ENCODE measurements around the gene FBXO31. TPM values are rescaled to one million over a fixed set of nuclear protein-coding genes. Genes with fewer than 3 reads are reported as not detected.
A peak's percentile ranks its signal among the peaks of the same experiment; 100 is the strongest.

Gene FBXO31
- total RNA-seq, 1 experiment from 2014 or later = 40.4 TPM

DNA sequence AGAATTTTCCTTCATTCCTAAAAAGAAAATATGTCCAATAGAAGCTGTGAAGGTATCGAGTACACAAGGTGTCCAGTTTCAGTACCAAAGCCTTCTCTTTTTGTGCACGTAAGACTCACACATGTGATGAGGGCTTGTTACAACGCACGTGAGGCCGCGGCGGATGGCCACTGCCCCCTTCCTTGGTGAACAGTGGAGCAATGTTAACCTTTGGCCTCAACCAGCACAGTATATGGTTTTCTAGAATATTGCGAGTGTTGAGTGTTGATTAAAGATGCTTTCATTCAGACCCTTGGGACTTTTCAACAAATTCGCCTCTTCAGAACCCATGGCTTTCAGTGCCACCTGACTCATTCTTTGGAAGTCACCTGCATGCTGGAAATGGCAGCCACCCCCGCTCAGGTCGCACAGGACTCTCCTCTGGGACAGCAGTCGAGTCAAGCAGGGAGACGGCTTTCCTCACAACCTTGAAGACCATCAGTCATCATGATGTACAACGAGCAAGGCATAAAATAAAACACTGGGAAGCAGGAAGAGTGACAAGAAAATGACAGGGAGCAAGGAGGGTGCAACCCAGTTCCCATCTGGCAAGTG, 23.0 kb upstream of the FBXO31 start:
- no peaks in the 10 kb centered on the region for H3K27me3 Mint-ChIP-seq (ENCODE audit: unreplicated experiment)
- no peak for DNase-seq
- H3K4me1 Mint-ChIP-seq (ENCODE audit: low read depth, unreplicated experiment) = peaks cover 18% of the 10 kb centered on the region
- H3K4me3 Mint-ChIP-seq (ENCODE audit: low read depth, unreplicated experiment) = no peak overlapping the region
- H3K9me3 Mint-ChIP-seq (ENCODE audit: low read depth, unreplicated experiment) = no peaks in the 10 kb centered on the region
- peaks cover 90% of the 10 kb centered on the region for H3K36me3 Mint-ChIP-seq (ENCODE audit: insufficient read depth, unreplicated experiment)
- TF ChIP-seq, protein P1, sequence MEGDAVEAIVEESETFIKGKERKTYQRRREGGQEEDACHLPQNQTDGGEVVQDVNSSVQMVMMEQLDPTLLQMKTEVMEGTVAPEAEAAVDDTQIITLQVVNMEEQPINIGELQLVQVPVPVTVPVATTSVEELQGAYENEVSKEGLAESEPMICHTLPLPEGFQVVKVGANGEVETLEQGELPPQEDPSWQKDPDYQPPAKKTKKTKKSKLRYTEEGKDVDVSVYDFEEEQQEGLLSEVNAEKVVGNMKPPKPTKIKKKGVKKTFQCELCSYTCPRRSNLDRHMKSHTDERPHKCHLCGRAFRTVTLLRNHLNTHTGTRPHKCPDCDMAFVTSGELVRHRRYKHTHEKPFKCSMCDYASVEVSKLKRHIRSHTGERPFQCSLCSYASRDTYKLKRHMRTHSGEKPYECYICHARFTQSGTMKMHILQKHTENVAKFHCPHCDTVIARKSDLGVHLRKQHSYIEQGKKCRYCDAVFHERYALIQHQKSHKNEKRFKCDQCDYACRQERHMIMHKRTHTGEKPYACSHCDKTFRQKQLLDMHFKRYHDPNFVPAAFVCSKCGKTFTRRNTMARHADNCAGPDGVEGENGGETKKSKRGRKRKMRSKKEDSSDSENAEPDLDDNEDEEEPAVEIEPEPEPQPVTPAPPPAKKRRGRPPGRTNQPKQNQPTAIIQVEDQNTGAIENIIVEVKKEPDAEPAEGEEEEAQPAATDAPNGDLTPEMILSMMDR (IDR thresholded peaks at IDR 0.05; ENCODE audit: unreplicated experiment) = no peak
- CTCF ChIA-PET = interaction anchor here (1.2 to 1.9 kb wide), 4 partner anchors 12 to 229 kb away, joined by 3 to 7 read pairs (median 5); partner anchors contain the start of gene FBXO31
- no TSS peak for BruUV-seq (replicated peaks)
- intact Hi-C loops (cut with micrococcal nuclease; ENCODE audit: unreplicated experiment) = loop anchor here (5.0 kb wide), 1 partner anchor 51 kb away; no protein-coding TSS in a partner anchor
- H3K27ac Mint-ChIP-seq (ENCODE audit: unreplicated experiment) = no peak overlapping the region

DNA sequence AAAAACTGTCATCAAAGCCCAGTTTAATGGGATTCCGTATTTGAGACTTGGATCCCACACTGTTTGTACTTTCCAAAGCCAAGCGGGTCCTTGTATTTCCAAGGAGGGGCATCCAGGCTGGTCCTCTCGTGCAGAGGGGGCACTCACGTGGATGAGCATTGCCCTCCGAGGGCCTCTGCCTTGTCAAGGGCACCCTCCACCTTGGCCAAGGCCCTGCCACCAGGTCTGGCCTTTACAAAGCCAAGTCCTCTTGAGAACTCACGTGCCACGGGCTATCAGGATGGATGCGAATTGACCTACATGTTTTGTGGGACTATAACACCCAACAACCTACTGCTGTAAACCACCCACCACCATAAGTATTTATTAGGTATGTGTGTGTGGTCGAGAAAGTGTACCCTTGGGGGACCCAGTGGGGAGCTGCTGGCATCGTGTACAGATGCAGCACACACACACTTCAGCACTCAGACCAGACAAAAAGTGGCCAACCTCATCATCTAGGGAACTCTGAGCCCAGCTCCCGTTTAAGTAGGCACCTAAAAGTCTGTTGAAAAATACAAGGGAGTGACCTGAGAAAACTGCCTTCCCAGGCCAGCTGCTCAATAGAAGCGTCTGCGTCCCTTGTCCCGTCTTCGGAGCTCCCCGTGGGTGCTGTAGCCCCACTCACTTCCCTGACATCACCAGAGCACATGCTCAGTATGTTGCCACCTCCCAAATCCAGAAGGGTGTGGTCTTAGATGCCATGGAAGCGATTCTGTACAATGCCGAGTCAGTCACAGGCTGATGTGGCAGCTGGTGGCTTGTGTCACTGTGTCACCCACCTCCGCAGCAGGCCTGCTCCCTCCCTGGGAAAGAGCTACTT, 21.4 kb upstream of the FBXO31 start:
- intact Hi-C loops (cut with micrococcal nuclease; ENCODE audit: unreplicated experiment) = loop anchor here (5.0 kb wide), 1 partner anchor 52 kb away; no protein-coding TSS in a partner anchor
- H3K4me3 Mint-ChIP-seq (ENCODE audit: low read depth, unreplicated experiment) = no peak overlapping the region
- peak overlapping the region; percentile 60 for H3K27ac Mint-ChIP-seq (ENCODE audit: unreplicated experiment)
- TF ChIP-seq, protein P1 (IDR thresholded peaks at IDR 0.05; ENCODE audit: unreplicated experiment) = no peak
- DNase-seq = no peak
- H3K27me3 Mint-ChIP-seq (ENCODE audit: unreplicated experiment) = no peaks in the 10 kb centered on the region
- H3K9me3 Mint-ChIP-seq (ENCODE audit: low read depth, unreplicated experiment) = no peaks in the 10 kb centered on the region
- CTCF ChIA-PET = interaction anchor here (0.7 to 0.8 kb wide), 2 partner anchors 82 to 144 kb away, joined by 3 to 4 read pairs; no protein-coding TSS in a partner anchor
- H3K36me3 Mint-ChIP-seq (ENCODE audit: insufficient read depth, unreplicated experiment) = peaks cover 90% of the 10 kb centered on the region
- H3K4me1 Mint-ChIP-seq (ENCODE audit: low read depth, unreplicated experiment) = peaks cover 18% of the 10 kb centered on the region
- no TSS peak for BruUV-seq (replicated peaks)

DNA sequence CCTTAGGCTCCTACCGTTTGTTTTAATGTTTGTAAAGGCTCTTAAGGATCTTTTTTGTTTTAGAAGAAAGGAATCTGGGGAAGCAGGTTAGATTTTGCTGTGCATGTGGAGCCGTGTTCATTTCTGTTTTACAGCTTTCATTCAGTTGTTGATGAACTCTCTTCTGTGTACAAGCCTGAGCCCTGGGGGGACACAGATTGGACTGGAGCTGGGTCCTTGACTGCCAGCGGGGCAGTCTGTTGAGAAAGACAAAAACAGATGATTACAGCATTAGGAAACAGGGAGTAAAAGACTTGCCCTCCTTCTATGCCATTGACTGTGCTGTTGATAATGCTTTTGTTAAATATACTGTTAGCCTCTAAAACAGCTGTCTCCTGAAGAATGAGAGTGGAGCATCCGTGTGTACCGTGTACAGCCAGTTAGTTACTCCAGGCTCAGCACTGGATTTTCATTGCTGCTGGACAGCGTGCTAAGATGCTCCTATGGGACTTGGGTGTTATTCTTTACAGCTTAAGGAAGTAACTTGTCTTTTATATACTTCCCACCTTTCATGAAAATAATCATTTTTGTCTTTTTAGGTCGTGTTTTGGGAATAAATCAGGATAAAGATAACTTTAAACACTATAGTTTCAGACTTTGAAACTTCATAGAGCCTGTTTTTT, 11.7 kb upstream of the FBXO31 start:
- Mint-ChIP-seq H3K27ac (ENCODE audit: unreplicated experiment) (no peak overlapping the region), H3K4me3 (ENCODE audit: low read depth, unreplicated experiment) (peak overlapping the region; percentile 87), H3K36me3 (ENCODE audit: insufficient read depth, unreplicated experiment) (peaks cover 83% of the 10 kb centered on the region), H3K9me3 (ENCODE audit: low read depth, unreplicated experiment) (no peaks in the 10 kb centered on the region), H3K27me3 (ENCODE audit: unreplicated experiment) (no peaks in the 10 kb centered on the region), H3K4me1 (ENCODE audit: low read depth, unreplicated experiment) (peaks cover 21% of the 10 kb centered on the region)
- no TSS peak for BruUV-seq (replicated peaks)
- intact Hi-C loops (cut with micrococcal nuclease; ENCODE audit: unreplicated experiment) = no loop called here
- TF ChIP-seq, protein P1 (IDR thresholded peaks at IDR 0.05; ENCODE audit: unreplicated experiment) = no peak
- CTCF ChIA-PET = interaction anchor here (0.7 to 1.8 kb wide), 4 partner anchors 12 to 176 kb away, joined by 3 to 10 read pairs (median 7); partner anchors contain the start of gene FBXO31
- DNase-seq = no peak

DNA sequence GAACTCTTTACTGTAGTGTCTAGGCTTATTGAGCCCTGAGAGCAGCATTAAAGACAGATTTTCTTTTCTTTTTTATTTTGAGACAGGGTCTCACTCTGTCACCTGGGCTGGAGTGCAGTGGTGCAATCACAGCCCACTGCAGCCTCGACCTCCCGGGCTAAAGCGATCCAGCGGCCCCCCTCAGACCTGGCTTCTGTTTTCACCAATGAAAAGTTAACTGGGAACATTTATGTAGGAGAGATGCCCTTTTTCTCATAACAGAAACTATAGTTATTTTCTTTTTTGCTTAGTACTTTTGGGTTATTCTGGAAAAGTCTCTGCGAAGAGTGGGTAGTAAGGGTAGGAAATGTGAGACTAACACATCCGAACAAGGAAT, 10.1 kb upstream of the FBXO31 start:
- intact Hi-C loops (cut with micrococcal nuclease; ENCODE audit: unreplicated experiment) = loop anchor here (1.0 to 5.0 kb wide), 2 partner anchors 76 to 243 kb away; partner anchors contain the start of gene C16orf95
- Mint-ChIP-seq H3K9me3 (ENCODE audit: low read depth, unreplicated experiment) (no peaks in the 10 kb centered on the region), H3K36me3 (ENCODE audit: insufficient read depth, unreplicated experiment) (peaks cover 80% of the 10 kb centered on the region), H3K27ac (ENCODE audit: unreplicated experiment) (peak overlapping the region; percentile 85), H3K4me3 (ENCODE audit: low read depth, unreplicated experiment) (peak overlapping the region; percentile 87), H3K4me1 (ENCODE audit: low read depth, unreplicated experiment) (peaks cover 31% of the 10 kb centered on the region), H3K27me3 (ENCODE audit: unreplicated experiment) (no peaks in the 10 kb centered on the region)
- CTCF ChIA-PET = interaction anchor here (1.1 to 1.2 kb wide), 2 partner anchors 14 to 242 kb away, joined by 6 to 7 read pairs; no protein-coding TSS in a partner anchor
- TF ChIP-seq, protein P1 (IDR thresholded peaks at IDR 0.05; ENCODE audit: unreplicated experiment) = no peak
- no peak for DNase-seq
- BruUV-seq (replicated peaks) = no TSS peak
